GM21576 (cell line): ENCODE data around the gene KRTCAP2.
A peak's percentile ranks its signal among the peaks of the same experiment; 100 is the strongest.
"Not testable (repeated sequence)": the region's sequence is repeated elsewhere in the genome, so short reads cannot be mapped to it uniquely, and the experiment has no call there.

Source experiments
- ATAC-seq: cut with Tn5 transposase; IDR thresholded peaks from one replicate; pipeline ENCODE4 v1.9.1; 2021; ENCODE audit warnings: mild to moderate bottlenecking, moderate library complexity; ENCODE audit not compliant: unreplicated experiment

Gene KRTCAP2

GRCh38 chr1:155200920-155201319 is 27.8 kb upstream of the KRTCAP2 start:
- ATAC-seq: no peak

DNA sequence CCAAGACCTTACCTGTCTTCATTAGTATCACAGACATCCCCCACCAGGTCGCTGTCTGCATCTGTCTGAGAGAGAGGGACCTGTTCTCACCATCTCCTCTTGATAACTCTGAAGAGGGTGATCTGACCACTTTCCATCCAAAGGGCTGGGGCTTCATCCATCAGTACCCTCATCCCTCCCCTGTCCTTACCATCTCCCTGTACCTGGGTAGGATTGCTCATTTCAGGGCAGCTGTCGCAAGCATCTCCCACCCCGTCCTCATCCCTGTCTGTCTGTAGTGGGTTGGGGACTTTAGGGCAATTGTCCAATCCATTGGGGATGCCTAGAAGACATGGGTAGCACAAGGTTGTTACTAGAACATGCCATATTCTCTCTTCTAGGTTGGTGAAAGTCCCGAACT is 26.7 kb upstream of the KRTCAP2 start:
- ATAC-seq: no peak

- ATAC-seq: no peak
Observed at GRCh38 chr1:155198547-155198906, 25.4 kb upstream of the KRTCAP2 start.

- no peak for ATAC-seq
Observed at GRCh38 chr1:155197901-155198546, 24.9 kb upstream of the KRTCAP2 start.

DNA sequence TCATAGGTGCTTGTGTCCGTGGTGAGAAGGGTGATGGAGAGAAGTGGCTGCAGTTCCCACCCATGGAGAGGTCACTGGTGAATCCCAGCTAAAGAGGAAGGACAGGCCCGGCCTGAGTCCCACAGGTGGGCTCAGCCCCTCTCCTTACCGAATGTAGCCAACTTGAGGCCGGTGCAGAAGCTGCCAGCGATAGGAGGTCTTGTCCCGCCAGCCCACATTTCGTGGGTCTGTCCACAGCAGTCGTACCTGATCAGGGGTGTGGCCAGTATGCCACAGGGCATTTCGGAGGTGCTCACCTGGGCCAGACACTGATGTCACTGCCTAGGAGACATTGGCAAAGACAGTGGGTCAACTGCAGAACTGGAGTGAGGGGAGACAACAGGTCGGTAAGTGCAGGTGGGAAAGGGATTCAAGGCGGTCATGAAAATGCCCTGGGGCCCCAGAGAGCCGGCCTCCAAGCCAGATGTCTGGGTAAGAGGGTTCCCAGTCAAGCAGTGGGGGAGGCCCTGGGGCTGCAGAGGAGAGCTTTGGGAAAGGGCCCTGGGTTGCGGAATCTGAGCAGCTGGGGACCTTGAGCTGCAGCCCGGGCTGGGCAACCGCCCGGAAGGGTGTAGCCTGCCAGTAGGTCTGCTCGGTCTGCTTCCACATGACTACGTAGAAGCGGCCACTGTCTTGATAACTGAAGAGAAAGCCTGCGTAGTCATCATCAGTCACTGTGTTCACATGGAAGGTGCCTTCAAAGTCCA is 24.0 kb upstream of the KRTCAP2 start:
- no peak for ATAC-seq

GRCh38 chr1:155196103-155196892 is 23.2 kb upstream of the KRTCAP2 start:
- ATAC-seq: no peak

DNA sequence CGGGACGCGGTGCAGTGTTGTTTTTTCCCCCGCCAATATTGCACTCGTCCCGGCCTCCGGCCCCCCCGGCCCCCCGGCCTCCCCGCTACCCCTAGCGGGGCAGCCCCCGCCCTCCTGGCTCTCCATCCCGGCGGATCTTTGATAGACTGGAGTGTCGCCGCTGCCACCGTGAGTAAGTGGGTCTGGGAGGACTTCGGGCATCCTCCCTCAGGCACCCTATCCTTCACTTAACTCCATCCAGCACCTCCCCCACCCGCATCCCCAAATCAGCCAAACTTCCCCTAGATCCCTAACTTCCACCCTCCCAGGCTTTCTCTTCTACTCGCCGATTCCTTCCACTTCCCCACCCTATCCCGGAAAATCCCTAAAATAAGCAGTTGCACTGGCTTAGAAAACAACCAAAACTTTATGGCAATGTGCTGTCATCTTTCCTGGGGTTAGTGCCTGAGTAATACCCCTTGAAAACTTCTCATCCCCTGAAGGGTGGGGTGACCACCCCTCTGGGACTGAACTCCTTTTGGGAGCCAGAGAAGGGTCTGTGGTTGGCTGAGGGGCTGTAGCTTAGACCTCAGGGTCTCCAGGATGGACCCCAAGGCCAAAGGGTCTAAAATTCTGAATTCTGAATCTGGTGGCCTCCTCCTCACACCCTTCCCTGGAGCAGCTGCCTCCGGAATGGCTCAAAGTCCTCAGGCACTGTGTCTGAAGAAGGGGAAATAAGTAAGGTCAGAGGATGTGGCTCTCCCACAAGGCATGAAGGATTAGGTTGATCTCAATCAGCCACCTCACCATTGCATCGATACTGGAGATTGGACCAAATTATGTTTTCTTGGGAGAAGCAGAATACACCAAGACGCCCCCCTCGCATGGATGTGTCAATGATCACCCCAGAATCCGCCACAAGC is 22.3 kb upstream of the KRTCAP2 start:
- ATAC-seq: no peak

- ATAC-seq: not testable (repeated sequence)
Observed at GRCh38 chr1:155193991-155194240, 20.8 kb upstream of the KRTCAP2 start.

DNA sequence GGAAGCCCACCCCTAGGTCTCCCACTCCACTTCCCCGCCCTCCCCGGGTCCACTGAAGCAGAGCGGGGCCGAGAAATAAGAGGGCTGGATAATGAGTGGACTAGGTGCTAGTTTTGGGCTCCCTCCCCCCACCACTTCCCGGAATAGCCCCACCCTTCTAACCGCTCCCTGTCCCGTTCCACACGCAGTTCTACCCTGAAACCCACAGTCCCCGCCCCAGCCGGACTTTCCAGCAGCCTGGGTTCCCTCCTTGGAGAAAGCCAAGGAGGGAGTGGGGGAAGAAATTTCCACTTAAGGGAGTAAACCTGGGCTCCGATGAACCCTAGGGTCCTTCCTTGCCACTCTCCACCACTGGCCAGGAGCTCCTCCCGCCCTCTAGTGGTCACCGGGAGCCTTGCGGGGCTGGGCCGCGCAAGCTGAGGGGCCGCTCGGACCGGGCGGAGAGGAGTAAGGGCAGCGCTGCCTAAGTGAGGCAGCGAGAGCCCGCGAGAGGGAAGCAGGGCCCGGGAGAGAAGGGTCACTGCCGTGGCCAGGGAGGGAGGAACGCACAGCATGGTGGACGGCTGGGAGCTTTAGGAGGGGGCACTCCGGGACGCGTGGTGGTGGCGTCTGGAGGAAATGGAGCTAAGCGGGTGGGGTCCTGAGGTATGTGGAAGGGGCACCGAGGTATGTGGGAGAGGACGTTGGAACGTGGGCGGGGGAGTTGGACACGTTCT is 20.3 kb upstream of the KRTCAP2 start:
- peak; percentile 61 for ATAC-seq

DNA sequence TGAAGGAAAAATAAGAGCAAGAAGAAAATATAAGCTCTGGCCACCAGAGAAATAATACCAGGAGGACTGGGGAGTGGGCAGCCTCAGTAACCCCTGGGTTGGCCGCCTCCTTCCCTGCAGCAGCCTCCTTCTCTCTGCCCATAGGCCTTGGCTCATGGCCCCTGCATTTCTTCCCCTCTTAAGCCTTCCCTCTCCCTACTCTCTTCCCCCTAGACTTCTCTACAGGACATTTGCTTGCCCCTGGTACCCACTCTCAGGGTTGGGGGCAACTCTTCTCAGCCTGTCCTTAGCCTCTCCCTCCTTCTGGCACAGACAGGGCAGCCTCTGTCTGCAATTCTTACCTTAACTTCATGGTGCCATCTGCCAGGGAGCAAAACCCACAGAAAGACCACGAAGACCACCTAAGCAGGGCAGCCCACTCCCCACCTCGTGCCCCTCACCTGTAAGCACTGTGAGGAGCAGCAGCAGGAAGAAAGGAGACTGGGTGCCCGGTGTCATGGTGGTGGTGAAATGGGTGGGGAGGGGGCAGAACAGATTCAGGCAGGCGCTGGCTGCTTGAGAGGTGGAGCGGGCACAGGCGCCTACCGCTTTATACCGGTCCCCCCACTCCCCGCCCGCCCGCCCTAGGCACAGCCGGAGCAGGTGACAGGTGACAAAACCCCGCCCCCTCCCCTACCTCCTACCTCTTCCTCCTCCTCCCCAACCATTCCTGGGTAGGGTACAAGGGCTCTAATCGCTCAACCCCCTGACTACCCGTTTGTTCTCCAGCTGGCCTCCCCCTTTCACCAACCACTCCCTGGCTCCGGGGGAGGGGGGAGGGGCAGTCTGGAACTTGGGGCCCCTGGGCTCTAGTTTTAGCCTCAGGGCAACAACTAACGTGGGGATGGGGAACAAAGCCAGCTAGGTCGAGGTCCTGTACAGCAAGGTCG is 19.5 kb upstream of the KRTCAP2 start:
- ATAC-seq: no peak

- no peak for ATAC-seq
Observed at GRCh38 chr1:155191904-155192303, 18.8 kb upstream of the KRTCAP2 start.

- not testable (repeated sequence) for ATAC-seq
Observed at GRCh38 chr1:155189926-155190325, 16.8 kb upstream of the KRTCAP2 start.

DNA sequence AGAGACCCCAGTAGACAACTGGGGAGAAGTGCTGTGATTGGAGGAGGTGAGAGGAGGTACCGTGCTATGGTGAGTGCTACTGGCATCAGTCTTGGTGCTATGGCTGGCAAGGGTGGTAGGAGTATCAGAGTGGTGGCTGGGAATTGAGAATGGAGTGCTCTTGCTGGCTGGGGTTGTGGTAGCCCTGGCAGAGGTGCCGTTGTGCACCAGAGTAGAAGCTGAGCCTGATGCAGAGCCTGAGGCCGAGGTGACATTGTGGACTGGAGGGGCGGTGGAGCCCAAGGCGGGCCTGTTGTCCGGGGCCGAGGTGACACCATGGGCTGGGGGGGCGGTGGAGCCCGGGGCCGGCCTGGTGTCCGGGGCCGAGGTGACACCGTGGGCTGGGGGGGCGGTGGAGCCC is 15.2 kb upstream of the KRTCAP2 start:
- no peak for ATAC-seq

DNA sequence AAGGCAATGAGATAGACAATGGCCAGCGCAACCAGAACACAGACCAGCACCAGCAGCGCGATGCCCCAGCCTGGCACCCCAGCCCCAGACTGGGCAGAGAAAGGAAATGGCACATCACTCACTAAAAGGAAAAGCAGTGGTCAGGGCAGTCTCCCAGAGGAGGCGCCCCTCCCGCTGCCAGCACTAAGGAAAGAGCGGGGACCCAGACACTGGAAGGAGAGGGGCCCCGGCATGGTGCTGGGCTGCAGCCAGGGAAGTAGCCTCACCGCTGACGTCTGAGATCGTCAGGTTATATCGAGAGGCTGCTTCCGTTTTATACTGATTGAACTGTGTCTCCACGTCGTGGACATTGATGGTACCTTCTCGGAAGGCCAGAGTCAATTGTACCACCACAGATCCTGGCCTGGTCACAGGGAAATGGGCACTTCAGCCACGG is 14.4 kb upstream of the KRTCAP2 start:
- ATAC-seq: no peak

DNA sequence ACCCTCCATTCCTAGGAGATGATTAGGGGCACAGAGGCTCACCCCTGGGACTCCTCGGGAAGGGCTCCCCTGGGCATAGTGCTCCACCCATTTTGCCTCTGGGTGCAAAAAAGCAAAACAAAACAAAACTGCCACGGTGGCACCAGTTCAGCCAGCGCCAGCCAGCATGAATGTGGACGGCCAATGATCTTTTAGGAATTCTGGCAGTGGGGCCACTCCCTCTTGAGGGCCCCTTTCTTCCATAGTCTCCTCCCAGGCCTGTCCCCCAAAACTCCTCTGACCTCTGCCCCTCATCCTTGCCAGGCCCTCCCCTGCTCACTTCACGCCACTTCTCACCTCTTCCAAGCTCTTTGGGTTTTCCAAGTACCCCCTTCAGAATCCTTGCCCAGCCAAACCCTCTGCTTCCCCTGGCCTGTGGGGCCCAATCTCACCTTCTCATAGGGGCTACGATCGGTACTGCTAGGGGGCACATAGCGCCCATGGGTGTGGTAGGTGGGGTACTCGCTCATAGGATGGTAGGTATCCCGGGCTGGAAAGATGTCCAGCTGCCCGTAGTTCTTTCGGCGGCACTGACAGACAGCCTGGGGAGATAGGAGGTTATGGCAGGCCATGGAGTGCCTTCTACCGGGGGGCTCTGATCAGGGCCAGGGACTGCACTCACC is 13.8 kb upstream of the KRTCAP2 start:
- ATAC-seq: no peak

DNA sequence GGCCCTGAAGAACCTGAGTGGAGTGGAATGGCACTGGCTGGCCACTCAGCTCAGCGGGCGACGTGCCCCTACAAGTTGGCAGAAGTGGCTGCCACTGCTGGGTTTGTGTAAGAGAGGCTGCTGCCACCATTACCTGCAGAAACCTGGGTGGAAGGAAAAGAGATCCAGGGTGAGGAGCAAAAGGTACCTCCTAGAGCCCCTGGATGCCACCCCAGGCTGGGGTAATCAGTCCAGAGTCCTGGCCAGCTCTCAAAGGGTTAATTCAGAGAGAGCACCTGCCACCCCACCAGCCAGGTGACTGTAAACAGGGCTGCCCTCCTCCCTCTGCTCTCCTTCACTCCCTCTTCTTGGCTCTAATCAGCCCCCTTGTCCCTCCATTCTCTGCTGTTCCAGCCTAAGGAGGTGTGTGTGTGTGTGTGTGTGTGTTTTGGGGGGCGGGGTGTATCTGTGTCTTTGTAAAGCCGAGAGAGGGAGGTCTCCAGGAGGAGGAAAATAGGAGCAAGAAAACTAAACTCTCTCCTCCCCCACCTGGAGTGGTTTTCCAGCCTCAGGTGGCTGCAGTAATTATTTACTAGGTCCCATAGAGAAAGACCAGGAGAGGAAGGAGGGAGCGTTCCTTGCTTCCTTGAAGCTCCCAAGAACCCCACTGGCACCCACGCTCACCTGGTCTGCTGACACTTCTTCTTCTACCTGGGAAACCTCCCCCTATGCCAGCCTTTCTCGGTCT is 13.1 kb upstream of the KRTCAP2 start:
- no peak for ATAC-seq

GRCh38 chr1:155185783-155186066 is 12.6 kb upstream of the KRTCAP2 start:
- ATAC-seq: no peak
